HG03442 (cell line): ENCODE results near the gene COPA.
"Not testable (repeated sequence)": the region's sequence is repeated elsewhere in the genome, so short reads cannot be mapped to it uniquely, and the experiment has no call there.

Experiments
- ATAC-seq: cut with Tn5 transposase; IDR thresholded peaks from one replicate; pipeline ENCODE4 v1.9.1; 2021; ENCODE audit warnings: mild to moderate bottlenecking, moderate library complexity; ENCODE audit not compliant: unreplicated experiment

COPA gene

DNA sequence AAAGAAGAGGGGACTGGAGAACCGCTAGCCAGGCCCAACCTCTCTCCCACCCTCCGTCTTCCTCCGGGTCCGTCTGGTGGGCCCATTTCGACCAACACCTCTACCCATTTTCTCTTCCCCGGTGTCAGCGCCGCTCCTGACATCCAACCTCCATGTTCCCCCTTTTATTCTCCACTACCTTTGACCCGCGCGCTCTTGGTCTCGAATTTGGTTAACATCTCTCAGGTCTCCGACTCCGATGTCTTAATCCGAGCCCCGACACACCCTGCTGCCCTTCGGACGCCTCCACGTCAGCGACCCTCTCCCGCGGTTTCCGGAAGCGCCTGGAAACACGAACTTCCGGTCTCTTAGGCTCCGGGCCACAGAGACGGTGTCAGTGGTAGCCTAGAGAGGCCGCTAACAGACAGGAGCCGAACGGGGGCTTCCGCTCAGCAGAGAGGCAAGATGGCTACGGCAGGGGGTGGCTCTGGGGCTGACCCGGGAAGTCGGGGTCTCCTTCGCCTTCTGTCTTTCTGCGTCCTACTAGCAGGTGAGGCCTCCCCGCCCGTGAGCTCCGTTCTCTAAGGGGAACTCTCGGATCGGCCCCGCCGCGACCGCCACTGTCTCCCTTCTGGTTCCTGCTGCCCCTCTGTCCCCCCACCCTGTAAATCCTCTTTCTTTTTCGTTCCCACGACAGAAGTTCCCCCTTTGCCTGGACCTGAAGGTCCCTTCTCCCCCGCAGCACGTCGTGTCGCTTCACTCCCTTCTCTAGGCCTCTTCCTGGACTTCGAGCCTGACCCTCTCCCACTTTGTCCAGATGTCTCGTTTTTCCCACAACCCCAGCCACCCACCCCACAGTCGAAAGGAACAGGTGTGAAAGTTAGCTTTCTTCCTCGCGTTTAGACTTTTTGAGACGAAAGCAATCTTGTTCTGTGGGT is at the start of gene COPA, which contains the start of gene NCSTN:
Gene COPA, minus strand, starts transcription at position 298 of the 917 bp plus-strand sequence. Its CDS starts 80 bp downstream, at position 218.
Gene NCSTN, plus strand, starts transcription at position 431 of the 917 bp plus-strand sequence. Its CDS starts 14 bp downstream, at position 445.
- peak; percentile 93 for ATAC-seq

GRCh38 chr1:160388406-160388805 is 45.4 kb upstream of the COPA start:
- not testable (repeated sequence) for ATAC-seq

GRCh38 chr1:160384812-160385211 is 41.8 kb upstream of the COPA start:
- ATAC-seq: not testable (repeated sequence)

GRCh38 chr1:160377585-160378206 is 34.6 kb upstream of the COPA start:
- no peak for ATAC-seq

GRCh38 chr1:160376525-160377131 is 33.6 kb upstream of the COPA start:
- ATAC-seq: peak; percentile 58

- peak; percentile 45 for ATAC-seq
These were observed 32.9 kb upstream of the COPA start for GRCh38 chr1:160375788-160376524.

GRCh38 chr1:160374306-160375110 is 31.5 kb upstream of the COPA start:
- no peak for ATAC-seq

DNA sequence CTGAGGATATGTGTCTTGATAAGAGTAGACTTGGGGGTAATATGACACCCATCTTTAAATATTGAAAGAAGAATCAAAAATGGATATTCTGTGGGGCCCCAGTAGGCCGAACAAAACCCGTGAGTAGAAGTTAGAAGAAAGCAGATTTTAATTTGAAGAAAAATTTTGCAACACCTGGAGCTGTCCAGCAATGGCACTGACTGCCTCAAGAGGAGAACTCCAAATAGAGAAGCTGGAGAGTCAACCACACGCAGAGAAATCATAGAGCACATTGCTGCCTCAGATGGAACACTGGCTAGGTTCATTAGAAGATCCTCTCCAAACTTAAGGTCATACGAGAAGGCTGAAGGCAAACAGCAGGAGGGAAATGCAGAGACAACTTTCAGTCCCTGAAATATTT is 30.6 kb upstream of the COPA start:
- no peak for ATAC-seq

DNA sequence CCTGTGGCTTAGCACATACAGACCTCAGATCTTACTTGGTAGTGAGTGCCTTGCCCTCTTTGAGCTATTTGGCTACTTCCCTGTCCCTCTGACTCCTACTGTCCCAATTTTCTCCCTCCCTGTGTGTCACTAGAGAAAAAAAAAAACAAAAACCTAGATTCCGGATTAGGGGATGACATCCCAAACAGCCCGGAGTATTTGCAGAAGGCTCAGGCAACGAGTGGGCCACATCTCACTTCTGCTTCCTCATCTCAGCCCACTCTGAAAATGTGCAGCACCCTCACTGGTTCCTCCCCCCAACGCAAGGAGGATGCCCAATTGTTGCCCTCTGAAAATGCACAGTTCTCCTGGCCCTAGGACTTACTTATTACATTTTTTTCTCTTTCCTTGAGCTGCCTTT is 28.7 kb upstream of the COPA start:
- ATAC-seq: no peak

DNA sequence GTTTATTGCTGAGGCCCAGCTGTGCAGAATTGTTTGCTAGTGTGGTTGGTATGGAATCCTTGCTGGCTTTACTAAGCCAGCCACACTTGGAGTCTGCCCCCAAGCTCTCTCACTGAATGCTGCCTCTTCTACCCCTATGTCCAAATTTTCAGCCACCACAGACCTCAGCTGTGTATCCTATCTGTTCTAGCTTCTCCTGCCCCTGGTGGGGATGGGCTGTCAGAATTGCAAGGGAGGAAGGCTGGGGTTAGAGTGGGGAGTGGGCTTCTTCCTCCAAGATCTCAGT is 28.2 kb upstream of the COPA start:
- no peak for ATAC-seq

- ATAC-seq: no peak
These were observed 27.7 kb upstream of the COPA start for GRCh38 chr1:160370561-160371345.

GRCh38 chr1:160369087-160369486 is 26.0 kb upstream of the COPA start:
- no peak for ATAC-seq

DNA sequence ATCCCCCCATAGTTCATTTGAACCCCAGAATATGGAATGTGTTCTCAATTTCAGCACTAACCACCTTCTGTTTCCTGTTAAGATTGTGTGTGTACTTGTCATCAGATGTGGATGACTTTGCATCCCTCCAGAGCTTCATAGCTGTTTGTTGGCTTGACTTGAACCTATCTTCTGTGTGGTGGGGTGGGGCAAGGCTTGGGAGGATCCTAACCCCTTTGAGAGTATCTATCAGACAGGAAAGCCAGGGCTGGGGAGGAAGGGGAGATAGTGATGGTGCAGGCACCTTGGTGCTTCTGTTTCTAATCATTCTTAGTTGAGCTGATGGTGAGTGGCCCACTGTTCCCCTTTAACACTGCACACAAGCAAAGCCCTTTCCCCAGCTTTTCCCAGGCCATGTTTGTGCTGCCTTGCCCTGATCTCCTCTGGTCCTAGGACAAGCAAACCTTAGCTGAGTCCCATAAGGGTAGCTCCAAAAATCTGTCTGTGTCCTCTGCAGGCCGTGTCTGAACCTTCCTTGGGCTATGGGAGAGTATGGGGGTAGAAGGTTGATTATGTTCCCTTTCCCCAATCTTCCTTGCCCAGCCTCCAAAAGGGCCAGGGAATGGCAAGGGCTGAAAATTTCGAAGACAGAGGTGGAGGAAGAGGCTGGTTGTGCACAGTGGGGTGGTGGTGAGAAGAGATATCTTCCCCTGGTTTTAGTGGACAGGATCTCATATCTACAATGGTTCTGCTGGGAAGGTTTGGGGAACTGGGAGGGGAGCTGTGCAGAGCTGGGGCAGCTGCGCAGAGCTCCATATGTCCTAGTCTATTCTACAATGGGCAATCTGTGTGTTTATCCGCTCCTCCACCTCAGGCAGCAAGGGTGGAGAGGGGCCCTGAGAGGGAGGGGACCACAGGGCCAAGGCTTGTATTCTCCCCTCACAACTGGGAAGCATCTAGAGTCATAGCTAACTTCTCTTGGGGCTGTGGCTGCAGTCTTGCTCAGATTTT is 25.2 kb upstream of the COPA start:
- no peak for ATAC-seq

- ATAC-seq: no peak
These were observed 24.5 kb upstream of the COPA start for GRCh38 chr1:160367516-160367900.

DNA sequence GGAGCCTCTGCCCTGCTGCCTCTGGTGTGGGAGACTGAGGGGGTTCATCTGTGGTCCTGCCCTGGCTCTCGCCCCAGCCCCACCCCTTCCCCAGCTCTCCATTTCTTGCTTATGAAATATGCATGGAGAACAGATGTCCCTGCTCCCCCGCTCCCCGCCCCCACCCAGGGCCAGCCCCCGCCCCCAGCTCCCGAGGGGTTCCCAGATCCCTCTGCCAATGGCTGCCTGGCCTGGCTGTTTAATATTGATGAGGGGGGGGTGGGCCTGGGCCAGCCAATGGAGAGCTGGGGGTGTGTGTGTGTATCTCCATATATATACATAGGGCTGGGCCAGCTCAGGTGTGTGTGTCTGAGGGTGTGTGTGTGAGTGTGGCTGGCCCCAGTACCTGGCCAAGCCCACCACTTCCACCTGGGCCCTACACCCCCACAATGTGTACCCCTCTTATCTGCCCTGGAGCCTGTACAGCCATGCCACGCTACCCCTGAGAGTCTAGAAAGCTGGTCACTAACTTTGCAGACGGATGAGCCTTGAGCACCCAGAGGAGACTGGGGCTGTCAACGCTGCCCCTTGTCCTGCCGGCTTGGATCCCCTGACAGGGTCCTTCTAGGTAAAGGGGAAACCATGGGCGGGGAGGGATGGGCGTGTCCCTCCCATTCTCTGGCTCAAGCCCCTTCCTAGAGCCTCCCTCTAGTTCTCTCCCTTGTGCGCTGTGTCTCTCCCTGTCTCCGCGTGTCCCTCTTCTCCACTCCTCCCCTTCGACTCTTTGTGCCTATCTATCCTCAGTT is 23.9 kb upstream of the COPA start, which contains the start of gene NHLH1:
Gene NHLH1, plus strand, starts transcription at position 341 of the 785 bp plus-strand sequence. CDS start 3,661 bp downstream, outside the sequence.
- ATAC-seq: no peak

- ATAC-seq: no peak
These were observed 22.3 kb upstream of the COPA start for GRCh38 chr1:160365325-160365724.

GRCh38 chr1:160363951-160364735 is 21.1 kb upstream of the COPA start:
- ATAC-seq: no peak
